Fibroblast of villous mesenchyme (primary cell): ENCODE results near the gene RASSF3. TPM values are rescaled to one million over a fixed set of nuclear protein-coding genes. Genes with fewer than 3 reads are reported as not detected.
A peak's percentile ranks its signal among the peaks of the same experiment; 100 is the strongest.

Experiments
- DNase-seq: peaks from one replicate; pipeline ENCODE4 v3.0.0-alpha.2; 2010; ENCODE audit warnings: low read depth
- H3K4me3 ChIP-seq: 2 replicates; pipeline ENCODE4 v1.5.1; 2011; ENCODE audit warnings: low read depth, mild to moderate bottlenecking, low read length
- CTCF ChIP-seq: IDR thresholded peaks from 2 replicates; pipeline ENCODE4 v1.5.1; 2012; ENCODE audit warnings: low read depth, mild to moderate bottlenecking, low read length; ENCODE audit not compliant: insufficient read depth
- total RNA-seq: library from RNA; depleted of rRNA; stranded (reverse); fragments of >200 nt; gene quantifications from 2 replicates; pipeline ENCODE4 v1.2.3, GENCODE V29; 2012

RASSF3 gene
- total RNA-seq, 1 donor, result 31.1 TPM

GRCh38 chr12:64720884-64721283, 110.6 kb downstream of the RASSF3 start:
- H3K4me3 ChIP-seq, result no peak overlapping the region
- no peak for TF ChIP-seq CTCF
- DNase-seq, result no peak

- TF ChIP-seq CTCF, result no peak
- no peak overlapping the region for H3K4me3 ChIP-seq
- DNase-seq, result no peak
Measured at GRCh38 chr12:64722835-64723234, 112.5 kb downstream of the RASSF3 start.

DNA sequence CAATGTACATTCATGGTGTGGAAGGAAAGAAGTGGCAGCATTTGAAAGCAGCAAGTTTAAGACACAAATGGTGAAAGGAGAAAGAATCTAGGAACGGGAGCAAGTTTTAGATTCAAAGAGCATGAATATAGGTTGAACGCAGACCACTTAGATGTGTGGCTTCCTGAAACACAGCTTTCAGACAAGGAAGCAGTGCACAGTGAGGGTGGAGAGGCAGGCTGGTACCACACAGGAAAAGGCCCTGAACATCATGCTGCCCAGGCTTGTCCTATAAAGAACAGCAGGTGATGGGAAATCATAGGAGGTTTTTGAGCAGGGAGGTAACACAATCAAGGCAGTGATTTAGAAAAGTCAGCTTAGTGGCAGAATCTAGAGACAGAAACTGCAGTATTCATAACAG, 113.3 kb downstream of the RASSF3 start:
- no peak overlapping the region for H3K4me3 ChIP-seq
- no peak for DNase-seq
- TF ChIP-seq CTCF, result no peak

GRCh38 chr12:64724201-64724745, 114.0 kb downstream of the RASSF3 start:
- no peak overlapping the region for H3K4me3 ChIP-seq
- DNase-seq, result no peak
- TF ChIP-seq CTCF, result no peak

DNA sequence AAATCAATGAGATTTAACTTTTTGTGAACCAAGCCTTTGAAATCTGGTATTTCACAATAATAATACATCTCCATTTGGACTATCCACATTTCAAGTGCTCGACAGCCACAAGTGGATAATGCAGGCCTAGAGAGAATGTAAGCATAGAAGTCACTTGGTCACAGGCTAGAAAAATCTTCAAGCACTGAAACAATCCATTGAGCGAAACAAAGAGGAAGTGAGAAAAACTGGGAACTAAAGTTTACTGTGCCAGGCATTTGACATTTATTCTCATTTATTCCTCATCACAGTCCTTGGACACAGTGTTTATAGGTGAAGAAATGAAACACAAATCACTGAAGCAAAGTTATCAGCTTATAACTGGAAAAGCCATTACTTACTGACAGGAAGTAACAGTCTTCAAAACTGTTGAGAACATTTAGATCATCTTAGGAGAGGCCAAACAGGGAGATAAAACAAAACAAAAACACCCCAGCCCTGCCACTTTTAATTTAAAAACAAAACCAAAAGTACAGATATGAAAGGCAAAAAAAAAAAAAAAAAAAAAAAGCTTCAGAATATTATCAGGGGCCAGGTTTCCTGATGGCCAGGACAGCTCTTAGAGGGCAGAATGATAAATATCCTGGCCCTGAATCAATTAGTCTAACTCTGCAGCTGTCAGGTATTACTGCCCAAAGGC, 119.8 kb downstream of the RASSF3 start:
- TF ChIP-seq CTCF, result no peak
- DNase-seq, result peak; percentile 28
- no peak overlapping the region for H3K4me3 ChIP-seq

DNA sequence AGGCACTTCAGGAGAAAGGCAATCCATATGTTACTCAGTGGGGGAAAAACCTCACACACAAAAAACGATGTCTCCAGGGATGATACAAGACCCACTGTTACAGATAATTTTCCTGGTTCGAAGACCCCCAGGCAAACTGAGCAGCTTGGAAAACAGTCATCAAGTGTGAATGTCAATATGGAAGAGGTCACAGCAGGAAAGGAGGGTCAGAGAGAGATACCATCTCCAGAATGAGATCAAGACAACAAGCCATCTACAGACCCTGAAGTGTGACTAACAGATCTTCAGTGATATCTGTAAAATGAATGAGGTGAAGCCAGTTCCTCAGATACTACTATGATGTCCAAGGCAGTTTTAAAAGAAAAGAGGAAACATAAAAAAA, 120.3 kb downstream of the RASSF3 start:
- no peak for DNase-seq
- H3K4me3 ChIP-seq, result no peak overlapping the region
- TF ChIP-seq CTCF, result no peak

GRCh38 chr12:64731683-64732082, 121.4 kb downstream of the RASSF3 start:
- no peak overlapping the region for H3K4me3 ChIP-seq
- no peak for TF ChIP-seq CTCF
- no peak for DNase-seq
